Stimulated activated CD8-positive, alpha-beta memory T cell treated with anti-CD3 and anti-CD28 coated beads, Interleukin-4, amount 100 ng/mL, for 4 hours (primary cell): ENCODE data around the gene MTREX.

Source experiments
- DNase-seq, 2 donors: peaks; one replicate each; pipeline ENCODE4 v3.0.0-alpha.2; 2020; ENCODE audit warnings: low read depth in 2 of 2, low spot score in 1 of 2

Gene MTREX

GRCh38 chr5:55383254-55383653, 75.5 kb downstream of the MTREX start:
- DNase-seq, result no peak

- DNase-seq, result no peak
Observed at GRCh38 chr5:55384072-55384471, 76.3 kb downstream of the MTREX start.

- DNase-seq, result no peak
Observed at GRCh38 chr5:55385227-55385626, 77.4 kb downstream of the MTREX start.

GRCh38 chr5:55385846-55386245, 78.1 kb downstream of the MTREX start:
- no peak for DNase-seq

GRCh38 chr5:55386356-55386755, 78.6 kb downstream of the MTREX start:
- DNase-seq, result no peak

- no peak for DNase-seq
Observed at GRCh38 chr5:55387865-55388264, 80.1 kb downstream of the MTREX start.

- DNase-seq, result no peak
Observed at GRCh38 chr5:55391707-55392106, 83.9 kb downstream of the MTREX start.

GRCh38 chr5:55392669-55393068, 84.9 kb downstream of the MTREX start:
- DNase-seq, result no peak

- no peak for DNase-seq
Observed at GRCh38 chr5:55393501-55394175, 85.8 kb downstream of the MTREX start.

GRCh38 chr5:55402199-55402598, 94.4 kb downstream of the MTREX start:
- DNase-seq, result no peak

- no peak for DNase-seq
Observed at GRCh38 chr5:55406292-55406691, 98.5 kb downstream of the MTREX start.

- no peak for DNase-seq
Observed at GRCh38 chr5:55407059-55407684, 99.4 kb downstream of the MTREX start.

- DNase-seq, result no peak
Observed at GRCh38 chr5:55407984-55408383, 100.2 kb downstream of the MTREX start.

- no peak for DNase-seq
Observed at GRCh38 chr5:55409775-55410174, 102.0 kb downstream of the MTREX start.

GRCh38 chr5:55410845-55411244, 103.1 kb downstream of the MTREX start:
- no peak for DNase-seq

GRCh38 chr5:55411876-55412275, 104.1 kb downstream of the MTREX start:
- DNase-seq, result no peak

GRCh38 chr5:55413644-55414043, 105.9 kb downstream of the MTREX start:
- no peak for DNase-seq

- DNase-seq, result no peak
Observed at GRCh38 chr5:55415071-55415470, 107.3 kb downstream of the MTREX start.

GRCh38 chr5:55416306-55416705, 108.5 kb downstream of the MTREX start:
- no peak for DNase-seq

GRCh38 chr5:55418994-55419968, 111.5 kb downstream of the MTREX start:
- DNase-seq, result no peak

- DNase-seq, result no peak
Observed at GRCh38 chr5:55421074-55421529, 113.3 kb downstream of the MTREX start.

- no peak for DNase-seq
Observed at GRCh38 chr5:55426455-55426854, 118.7 kb downstream of the MTREX start.
